ENCODE results near the gene FXYD1. TPM values are rescaled to one million over a fixed set of nuclear protein-coding genes. Genes with fewer than 3 reads are reported as not detected.

FXYD1 gene
- total RNA-seq, 4 donors from 2014 or later, result 10.6 to 29.2 TPM; not detected in 2

DNA sequence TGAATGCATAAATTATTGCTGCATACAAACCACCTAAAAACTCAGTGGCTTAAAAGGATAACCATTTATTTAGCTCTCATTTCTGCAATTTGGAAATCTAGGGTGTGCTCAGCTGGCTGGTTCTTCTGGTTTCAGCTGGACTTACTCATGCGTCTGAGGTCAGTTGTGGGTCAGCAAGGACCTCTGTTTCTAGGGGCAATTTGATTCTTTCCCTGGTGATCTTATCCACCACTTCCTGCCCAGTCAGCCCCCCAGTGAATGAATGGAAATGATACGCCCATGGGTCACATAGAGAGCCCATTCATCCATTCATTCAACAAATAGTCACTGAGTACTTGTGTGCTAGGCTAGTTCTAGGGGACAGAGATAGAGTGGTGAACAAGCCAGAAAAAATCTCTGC is 25.8 kb downstream of the FXYD1 start:
- Histone ChIP-seq H3K27ac (no peak overlapping the region), H3K4me3 (no peak overlapping the region), H3K9me3 (peaks cover 0 to 6% of the 10 kb centered on the region in 2 donors), H3K4me1 (no peaks in the 10 kb centered on the region), H3K36me3 (peaks cover 0 to 7% (median 0%) of the 10 kb centered on the region in 4 donors), H3K27me3 (no peaks in the 10 kb centered on the region)
- TF ChIP-seq EP300 (IDR thresholded peaks at IDR 0.05; ENCODE audit: low read depth), result no peak
- no peak for TF ChIP-seq POLR2AphosphoS5 (IDR thresholded peaks at IDR 0.05)
- TF ChIP-seq POLR2A (IDR thresholded peaks at IDR 0.05), result no peak
- TF ChIP-seq, protein P1, sequence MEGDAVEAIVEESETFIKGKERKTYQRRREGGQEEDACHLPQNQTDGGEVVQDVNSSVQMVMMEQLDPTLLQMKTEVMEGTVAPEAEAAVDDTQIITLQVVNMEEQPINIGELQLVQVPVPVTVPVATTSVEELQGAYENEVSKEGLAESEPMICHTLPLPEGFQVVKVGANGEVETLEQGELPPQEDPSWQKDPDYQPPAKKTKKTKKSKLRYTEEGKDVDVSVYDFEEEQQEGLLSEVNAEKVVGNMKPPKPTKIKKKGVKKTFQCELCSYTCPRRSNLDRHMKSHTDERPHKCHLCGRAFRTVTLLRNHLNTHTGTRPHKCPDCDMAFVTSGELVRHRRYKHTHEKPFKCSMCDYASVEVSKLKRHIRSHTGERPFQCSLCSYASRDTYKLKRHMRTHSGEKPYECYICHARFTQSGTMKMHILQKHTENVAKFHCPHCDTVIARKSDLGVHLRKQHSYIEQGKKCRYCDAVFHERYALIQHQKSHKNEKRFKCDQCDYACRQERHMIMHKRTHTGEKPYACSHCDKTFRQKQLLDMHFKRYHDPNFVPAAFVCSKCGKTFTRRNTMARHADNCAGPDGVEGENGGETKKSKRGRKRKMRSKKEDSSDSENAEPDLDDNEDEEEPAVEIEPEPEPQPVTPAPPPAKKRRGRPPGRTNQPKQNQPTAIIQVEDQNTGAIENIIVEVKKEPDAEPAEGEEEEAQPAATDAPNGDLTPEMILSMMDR (IDR thresholded peaks at IDR 0.05), result no peak
- DNase-seq, result no peak
- in situ Hi-C loops (cut with MboI; ENCODE audit: low pct_ligation_motif_present in 1 of 4, low pct_unique_long_range_greater_than_20kb in 1 of 4, low sequenced_read_pairs in 3 of 4), result no loop called here
- 33 to 98% methylated on average over 1 to 2 of the region's 2 CpGs for WGBS, 2 donors (ENCODE audit: low coverage in 1 of 2)
- intact Hi-C loops (cut with DNase I; ENCODE audit: low total_unique reads), result no loop called here

DNA sequence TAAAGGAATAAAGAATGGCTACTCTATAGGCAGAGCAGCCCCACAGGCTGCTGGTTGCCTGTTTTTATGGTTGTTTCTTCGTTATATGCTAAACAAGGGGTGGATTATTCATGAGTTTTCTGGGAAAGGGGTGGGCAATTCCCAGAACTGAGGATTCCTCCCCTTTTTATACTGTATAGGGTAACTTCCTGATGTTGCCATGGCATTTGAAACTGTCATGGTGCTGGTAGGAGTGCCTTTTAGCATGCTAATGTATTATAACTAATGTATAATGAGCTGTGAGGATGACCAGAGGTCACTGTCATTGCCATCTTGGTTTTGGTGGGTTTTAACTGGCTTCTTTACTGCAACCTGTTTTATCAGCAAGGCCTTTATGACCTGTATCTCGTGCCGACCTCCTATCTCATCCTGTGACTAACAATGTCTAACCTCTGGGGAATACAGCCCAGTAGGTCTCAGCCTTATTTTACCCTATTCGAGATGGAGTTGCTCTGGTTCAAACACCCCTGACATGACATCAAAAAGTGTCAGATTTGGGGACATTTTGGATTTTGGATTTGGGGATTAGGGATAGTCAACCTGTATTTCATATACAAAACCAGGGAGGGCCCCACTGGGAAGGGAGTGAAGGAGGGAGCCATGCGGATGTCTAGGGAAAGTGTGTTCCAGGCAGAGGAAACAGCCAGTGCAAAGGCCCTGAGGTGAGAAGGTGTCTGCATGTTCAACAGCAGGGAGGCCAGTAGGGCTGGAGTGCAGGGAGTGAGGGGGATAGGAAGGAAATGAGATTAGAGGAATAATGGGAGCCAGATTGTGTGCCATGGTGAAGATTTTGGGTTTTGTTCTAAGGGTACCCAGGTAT is 26.8 kb downstream of the FXYD1 start:
- Histone ChIP-seq H3K4me3 (no peak overlapping the region), H3K27ac (no peak overlapping the region), H3K36me3 (peaks cover 0 to 7% (median 0%) of the 10 kb centered on the region in 4 donors), H3K27me3 (no peaks in the 10 kb centered on the region), H3K4me1 (no peaks in the 10 kb centered on the region), H3K9me3 (peaks cover 0 to 6% of the 10 kb centered on the region in 2 donors)
- no peak for TF ChIP-seq EP300 (IDR thresholded peaks at IDR 0.05; ENCODE audit: low read depth)
- TF ChIP-seq POLR2AphosphoS5 (IDR thresholded peaks at IDR 0.05), result no peak
- TF ChIP-seq, protein P1 (IDR thresholded peaks at IDR 0.05), result no peak
- no peak for TF ChIP-seq POLR2A (IDR thresholded peaks at IDR 0.05)
- 69 to 77% methylated on average over 2 to 5 of the region's 5 CpGs for WGBS, 2 donors (ENCODE audit: low coverage in 1 of 2)
- intact Hi-C loops (cut with DNase I; ENCODE audit: low total_unique reads), result no loop called here
- no peak for DNase-seq
- in situ Hi-C loops (cut with MboI; ENCODE audit: low pct_ligation_motif_present in 1 of 4, low pct_unique_long_range_greater_than_20kb in 1 of 4, low sequenced_read_pairs in 3 of 4), result no loop called here

GRCh38 chr19:35166100-35167063 is 27.8 kb downstream of the FXYD1 start:
- Histone ChIP-seq H3K4me1 (no peaks in the 10 kb centered on the region), H3K36me3 (peaks cover 0 to 7% (median 0%) of the 10 kb centered on the region in 4 donors), H3K4me3 (no peak overlapping the region), H3K27me3 (no peaks in the 10 kb centered on the region), H3K9me3 (peaks cover 0 to 6% of the 10 kb centered on the region in 2 donors), H3K27ac (no peak overlapping the region)
- 97 to 100% methylated on average over 2 to 7 of the region's 7 CpGs for WGBS, 2 donors (ENCODE audit: low coverage in 1 of 2)
- TF ChIP-seq EP300 (IDR thresholded peaks at IDR 0.05; ENCODE audit: low read depth) (no peak), POLR2A (IDR thresholded peaks at IDR 0.05) (no peak), POLR2AphosphoS5 (IDR thresholded peaks at IDR 0.05) (no peak)
- TF ChIP-seq, protein P1 (IDR thresholded peaks at IDR 0.05), result no peak
- in situ Hi-C loops (cut with MboI; ENCODE audit: low pct_ligation_motif_present in 1 of 4, low pct_unique_long_range_greater_than_20kb in 1 of 4, low sequenced_read_pairs in 3 of 4), result no loop called here
- intact Hi-C loops (cut with DNase I; ENCODE audit: low total_unique reads), result no loop called here
- DNase-seq, result no peak

Data from transverse colon (tissue), 4 donors.